GM19452 (cell line): ENCODE results near the gene UGT1A7.
"Not testable (repeated sequence)": the region's sequence is repeated elsewhere in the genome, so short reads cannot be mapped to it uniquely, and the experiment has no call there.

Experiments used
- ATAC-seq: cut with Tn5 transposase; IDR thresholded peaks from one replicate; pipeline ENCODE4 v1.9.1; 2021; ENCODE audit not compliant: unreplicated experiment

Gene UGT1A7

GRCh38 chr2:233680361-233681045, 1.2 kb upstream of the UGT1A7 start:
- no peak for ATAC-seq

- no peak for ATAC-seq
Measured at GRCh38 chr2:233684640-233685039, 2.9 kb downstream of the UGT1A7 start.

GRCh38 chr2:233686928-233687327, 5.2 kb downstream of the UGT1A7 start:
- ATAC-seq, result no peak

- ATAC-seq, result no peak
Measured at GRCh38 chr2:233688341-233688740, 6.6 kb downstream of the UGT1A7 start.

- ATAC-seq, result no peak
Measured at GRCh38 chr2:233689031-233689430, 7.3 kb downstream of the UGT1A7 start.

GRCh38 chr2:233689501-233689900, 7.8 kb downstream of the UGT1A7 start:
- ATAC-seq, result no peak

GRCh38 chr2:233690444-233690843, 8.7 kb downstream of the UGT1A7 start:
- no peak for ATAC-seq

GRCh38 chr2:233691443-233692433, 10.0 kb downstream of the UGT1A7 start:
- ATAC-seq, result no peak

GRCh38 chr2:233692648-233693047, 10.9 kb downstream of the UGT1A7 start, which contains the start of gene UGT1A6:
TSS of gene UGT1A6 (plus strand) at chr2:233692890. CDS start at chr2:233693005, 115 bp downstream.
- no peak for ATAC-seq

- no peak for ATAC-seq
Measured at GRCh38 chr2:233693963-233694362, 12.3 kb downstream of the UGT1A7 start.

GRCh38 chr2:233698740-233699139, 17.0 kb downstream of the UGT1A7 start:
- ATAC-seq, result no peak

- ATAC-seq, result no peak
Measured at GRCh38 chr2:233699424-233700027, 17.8 kb downstream of the UGT1A7 start.

GRCh38 chr2:233700028-233700635, 18.4 kb downstream of the UGT1A7 start:
- ATAC-seq, result no peak

GRCh38 chr2:233700842-233701241, 19.1 kb downstream of the UGT1A7 start:
- ATAC-seq, result not testable (repeated sequence)

- no peak for ATAC-seq
Measured at GRCh38 chr2:233702238-233702637, 20.5 kb downstream of the UGT1A7 start.

- no peak for ATAC-seq
Measured at GRCh38 chr2:233705911-233706506, 24.3 kb downstream of the UGT1A7 start.

- no peak for ATAC-seq
Measured at GRCh38 chr2:233706720-233707119, 25.0 kb downstream of the UGT1A7 start.

- ATAC-seq, result no peak
Measured at GRCh38 chr2:233707940-233708644, 26.4 kb downstream of the UGT1A7 start.

GRCh38 chr2:233708942-233709341, 27.2 kb downstream of the UGT1A7 start:
- no peak for ATAC-seq
